H9 (cell line): Measurements from ENCODE around the gene NEUROD2. TPM values are rescaled to one million over a fixed set of nuclear protein-coding genes. Genes with fewer than 3 reads are reported as not detected.

ENCODE experiments used
- DNase-seq: peaks from one replicate; pipeline ENCODE4 v3.0.0-alpha.2; 2017
- H2AFZ ChIP-seq: one replicate; pipeline ENCODE4 v1.6.1; 2013; ENCODE audit warnings: mild to moderate bottlenecking, low read length, control low read depth, moderate library complexity
- H2AK5ac ChIP-seq: 2 replicates; pipeline ENCODE4 v1.6.1; 2013; ENCODE audit warnings: low read length, control low read depth, mixed read lengths; ENCODE audit not compliant: insufficient read length
- H2BK120ac ChIP-seq: one replicate; pipeline ENCODE4 v1.6.1; 2013; ENCODE audit warnings: low read depth, mild to moderate bottlenecking, low read length, control low read depth, inconsistent platforms; ENCODE audit not compliant: poor library complexity, severe bottlenecking
- H2BK12ac ChIP-seq: 2 replicates; pipeline ENCODE4 v1.6.1; 2013; ENCODE audit warnings: low read length, control low read depth, mixed read lengths, low read depth; ENCODE audit not compliant: insufficient read length
- H2BK15ac ChIP-seq: 2 replicates; pipeline ENCODE4 v1.6.1; 2013; ENCODE audit warnings: low read depth, low read length, control low read depth
- H2BK20ac ChIP-seq: one replicate; pipeline ENCODE4 v1.6.1; 2013; ENCODE audit warnings: low read depth, mild to moderate bottlenecking, low read length, control low read depth, inconsistent platforms; ENCODE audit not compliant: poor library complexity, severe bottlenecking
- H2BK5ac ChIP-seq: 2 replicates; pipeline ENCODE4 v1.6.1; 2013; ENCODE audit warnings: low read length, control low read depth, mixed read lengths; ENCODE audit not compliant: insufficient read length
- H3K14ac ChIP-seq: 2 replicates; pipeline ENCODE4 v1.6.1; 2013; ENCODE audit warnings: low read length, control low read depth; ENCODE audit not compliant: insufficient read depth
- H3K18ac ChIP-seq: 2 replicates; pipeline ENCODE4 v1.6.1; 2013; ENCODE audit warnings: low read depth, mild to moderate bottlenecking, mixed read lengths, low read length, control low read depth; ENCODE audit not compliant: insufficient read length
- H3K23ac ChIP-seq: 2 replicates; pipeline ENCODE4 v1.6.1; 2013; ENCODE audit warnings: low read length, control low read depth, mixed read lengths, low read depth; ENCODE audit not compliant: insufficient read length
- H3K23me2 ChIP-seq: 2 replicates; pipeline ENCODE4 v1.6.1; 2013; ENCODE audit warnings: low read depth, mild to moderate bottlenecking, mixed read lengths, low read length, control low read depth; ENCODE audit not compliant: insufficient read length, poor library complexity, severe bottlenecking
- H3K27ac ChIP-seq: 2 replicates; pipeline ENCODE4 v1.5.1; 2013; ENCODE audit warnings: low read length, control low read depth, mixed read lengths, low read depth; ENCODE audit not compliant: insufficient read length
- H3K27me3 ChIP-seq: 2 replicates; pipeline ENCODE4 v1.6.1; 2013; ENCODE audit warnings: low read length, control low read depth, inconsistent platforms; ENCODE audit not compliant: insufficient read depth
- H3K4ac ChIP-seq: 2 replicates; pipeline ENCODE4 v1.6.1; 2013; ENCODE audit warnings: low read depth, mild to moderate bottlenecking, control low read depth, inconsistent platforms, low read length, moderate library complexity
- H3K4me1 ChIP-seq: 2 replicates; pipeline ENCODE4 v1.6.1; 2013; ENCODE audit warnings: low read length, control low read depth, inconsistent platforms; ENCODE audit not compliant: insufficient read depth
- H3K4me2 ChIP-seq: 2 replicates; pipeline ENCODE4 v1.6.1; 2013; ENCODE audit warnings: low read length, control low read depth, mixed read lengths; ENCODE audit not compliant: insufficient read length, insufficient read depth
- H3K56ac ChIP-seq: 2 replicates; pipeline ENCODE4 v1.6.1; 2013; ENCODE audit warnings: low read depth, mild to moderate bottlenecking, mixed read lengths, low read length, control low read depth; ENCODE audit not compliant: insufficient read length
- H3K79me1 ChIP-seq: 2 replicates; pipeline ENCODE4 v1.6.1; 2013; ENCODE audit warnings: low read depth, mild to moderate bottlenecking, moderate library complexity, low read length, control low read depth, inconsistent platforms; ENCODE audit not compliant: insufficient read depth, poor library complexity, severe bottlenecking
- H3K79me2 ChIP-seq: 2 replicates; pipeline ENCODE4 v1.6.1; 2013; ENCODE audit warnings: low read length, control low read depth, inconsistent platforms; ENCODE audit not compliant: insufficient read depth
- H3K9ac ChIP-seq: 2 replicates; pipeline ENCODE4 v1.6.1; 2013; ENCODE audit warnings: low read length, control low read depth, mixed read lengths; ENCODE audit not compliant: insufficient read length; ENCODE audit errors: extremely low read depth
- H3K9me3 ChIP-seq: one replicate; pipeline ENCODE4 v1.6.1; 2013; ENCODE audit warnings: low read depth, low read length, inconsistent platforms; ENCODE audit not compliant: control insufficient read depth
- H3T11ph ChIP-seq: one replicate; pipeline ENCODE4 v1.6.1; 2013; ENCODE audit warnings: mild to moderate bottlenecking, low read length, control low read depth, inconsistent platforms
- H4K20me1 ChIP-seq: one replicate; pipeline ENCODE4 v1.6.1; 2013; ENCODE audit not compliant: control insufficient read depth, insufficient read length, insufficient read depth
- H4K5ac ChIP-seq: 2 replicates; pipeline ENCODE4 v1.6.1; 2013; ENCODE audit warnings: low read depth, mild to moderate bottlenecking, mixed read lengths, low read length, control low read depth; ENCODE audit not compliant: insufficient read length
- H4K8ac ChIP-seq: replicated peaks from 2 replicates; pipeline ENCODE4 v1.6.1; 2013; ENCODE audit warnings: low read length, control low read depth, mixed read lengths, low read depth; ENCODE audit not compliant: insufficient read length
- H4K91ac ChIP-seq: 2 replicates; pipeline ENCODE4 v1.6.1; 2013; ENCODE audit warnings: low read depth, mild to moderate bottlenecking, moderate library complexity, mixed read lengths, low read length, control low read depth; ENCODE audit not compliant: insufficient read length
- H3K27ac Mint-ChIP-seq, 3 experiments: 2 replicates in 2 of 3; 3 replicates in 1 of 3; pipeline ENCODE4 v1.8.0; 2020 to 2021; ENCODE audit warnings: mixed read lengths in 3 of 3, mild to moderate bottlenecking in 1 of 3, moderate library complexity in 1 of 3
- H3K27me3 Mint-ChIP-seq: 2 replicates; pipeline ENCODE4 v1.8.0; 2021; ENCODE audit warnings: low read depth, mild to moderate bottlenecking, moderate library complexity, mixed read lengths
- H3K36me3 Mint-ChIP-seq, 3 experiments: 2 replicates in 2 of 3; 3 replicates in 1 of 3; pipeline ENCODE4 v1.8.0; 2020 to 2021; ENCODE audit warnings: low read depth in 3 of 3, mixed read lengths in 3 of 3; ENCODE audit not compliant: insufficient read depth in 1 of 3
- H3K4me1 Mint-ChIP-seq, 2 experiments: 2 replicates each; pipeline ENCODE4 v1.8.0; 2020; ENCODE audit warnings: mixed read lengths in 2 of 2
- H3K4me3 Mint-ChIP-seq, 2 experiments: 2 replicates in 1 of 2; 3 replicates in 1 of 2; pipeline ENCODE4 v1.8.0; 2020 to 2021; ENCODE audit warnings: mild to moderate bottlenecking in 2 of 2, mixed read lengths in 2 of 2, moderate library complexity in 1 of 2
- H3K9me3 Mint-ChIP-seq, 2 experiments: 2 replicates in 1 of 2; 3 replicates in 1 of 2; pipeline ENCODE4 v1.8.0; 2020; ENCODE audit warnings: mild to moderate bottlenecking in 2 of 2, mixed read lengths in 2 of 2, moderate library complexity in 1 of 2
- CTCF ChIP-seq: fragments of 200-600 bp; sonication (generic); conservative IDR thresholded peaks from 3 replicates; pipeline ENCODE4 v1.8.0; 2021; ENCODE audit warnings: antibody characterized with exemption, mild to moderate bottlenecking
- WGBS: extraction: QIAGEN DNeasy Blood & Tissue Kit; methylation state at CpG from one replicate; pipeline ENCODE4 v1.1.7; 2013; ENCODE audit warnings: missing lambda C conversion rate, low lambda C conversion rate, mixed read lengths; ENCODE audit not compliant: insufficient read length; ENCODE audit errors: extremely low coverage; 5-methylcytosine and 5-hydroxymethylcytosine counted together
- total RNA-seq: library from RNA; stranded (reverse); gene quantifications from 2 replicates; pipeline ENCODE4 v1.2.1, GENCODE V29; 2021

NEUROD2 gene
- total RNA-seq, 1 experiment from 2014 or later = not detected

GRCh38 chr17:39564211-39564848 is 43.4 kb downstream of the NEUROD2 start:
- Histone ChIP-seq H4K91ac (no peak overlapping the region), H3K79me1 (no peaks in the 10 kb centered on the region), H3T11ph (no peak overlapping the region), H4K20me1 (no peaks in the 10 kb centered on the region), H3K23me2 (no peaks in the 10 kb centered on the region), H3K18ac (peak overlapping the region; percentile 37), H3K9ac (no peak overlapping the region), H3K4me2 (no peak overlapping the region), H3K14ac (peak overlapping the region; percentile 27; the same call in 1 of the 2 replicates), H3K27ac (no peak overlapping the region), H2BK20ac (no peak overlapping the region), H3K9me3 (no peaks in the 10 kb centered on the region), H3K27me3 (no peaks in the 10 kb centered on the region), H2BK120ac (peak overlapping the region; percentile 52), H2BK12ac (no peak overlapping the region), H2AFZ (no peak overlapping the region), H3K4ac (no peak overlapping the region; the same call in 1 of the 2 replicates), H2BK5ac (no peak overlapping the region), H2AK5ac (no peak overlapping the region), H3K23ac (no peak overlapping the region), H4K5ac (no peak overlapping the region), H3K4me1 (peaks cover 6% of the 10 kb centered on the region; the same call in 1 of the 2 replicates), H4K8ac (no peak overlapping the region), H3K79me2 (no peaks in the 10 kb centered on the region), H2BK15ac (no peak overlapping the region), H3K56ac (no peak overlapping the region)
- H3K9me3 Mint-ChIP-seq = no peaks in the 10 kb centered on the region
- H3K27me3 Mint-ChIP-seq = peaks cover 2% of the 10 kb centered on the region
- DNase-seq = peak; percentile 93
- TF ChIP-seq CTCF = no peak
- peak overlapping the region; percentile 76 to 92 (median 89); a peak in 5 of 7 replicates for H3K27ac Mint-ChIP-seq
- peak overlapping the region in 1 of 2 experiments; percentile 71; a peak in 2 of 5 replicates for H3K4me3 Mint-ChIP-seq
- H3K4me1 Mint-ChIP-seq = peaks cover 14 to 25% of the 10 kb centered on the region in 2 experiments
- no CpG with 5 or more reads among the region's 4 CpGs for WGBS
- H3K36me3 Mint-ChIP-seq = peaks cover 0 to 11% (median 2%) of the 10 kb centered on the region in 3 experiments; a peak in 3 of 7 replicates
